Right lobe of liver (tissue), 4 donors: ENCODE measurements around the gene COLEC12.

Experiments used
- POLR2A ChIP-seq: fragments of 450-650 bp; IDR thresholded peaks from one replicate; pipeline ENCODE4 v1.6.1; 2017; ENCODE audit warnings: antibody characterized with exemption, mild to moderate bottlenecking
- TF ChIP-seq, protein P1 (sequence below), 4 donors: fragments of 200-600 bp in 3 of 4; fragments of 450-650 bp in 1 of 4; IDR thresholded peaks; one replicate each; pipeline versions ENCODE4 v1.5.1 to v1.8.0; 2016 to 2022; ENCODE audit warnings: antibody characterized with exemption in 4 of 4, mild to moderate bottlenecking in 2 of 4
- donor health status: DM: no; HTN: no; CAD: no.
- donor health status: DM: no; HTN: no; CAD: no.
- donor health status: DM: no; HTN: yes; CAD: no.

DNA sequence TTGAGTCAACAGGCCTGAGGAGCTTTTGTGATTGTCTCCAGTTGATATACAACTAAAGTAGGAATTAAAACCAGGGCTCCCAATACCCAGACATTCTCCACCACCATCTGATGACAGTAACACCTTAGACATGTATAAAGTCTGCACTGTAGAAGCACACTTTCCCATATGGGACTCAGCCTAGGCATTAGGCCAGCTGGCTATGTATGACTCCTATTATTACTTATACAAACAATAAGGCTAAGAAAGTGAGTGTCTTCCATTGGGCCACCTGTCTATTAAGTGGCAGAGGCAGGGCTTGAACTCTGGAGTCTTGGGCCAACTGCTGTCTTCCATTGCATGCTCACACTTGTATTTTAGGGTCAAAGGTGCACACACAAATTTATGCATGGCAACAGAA, 32.1 kb upstream of the COLEC12 start:
- no peak for TF ChIP-seq POLR2A
- TF ChIP-seq, protein P1, sequence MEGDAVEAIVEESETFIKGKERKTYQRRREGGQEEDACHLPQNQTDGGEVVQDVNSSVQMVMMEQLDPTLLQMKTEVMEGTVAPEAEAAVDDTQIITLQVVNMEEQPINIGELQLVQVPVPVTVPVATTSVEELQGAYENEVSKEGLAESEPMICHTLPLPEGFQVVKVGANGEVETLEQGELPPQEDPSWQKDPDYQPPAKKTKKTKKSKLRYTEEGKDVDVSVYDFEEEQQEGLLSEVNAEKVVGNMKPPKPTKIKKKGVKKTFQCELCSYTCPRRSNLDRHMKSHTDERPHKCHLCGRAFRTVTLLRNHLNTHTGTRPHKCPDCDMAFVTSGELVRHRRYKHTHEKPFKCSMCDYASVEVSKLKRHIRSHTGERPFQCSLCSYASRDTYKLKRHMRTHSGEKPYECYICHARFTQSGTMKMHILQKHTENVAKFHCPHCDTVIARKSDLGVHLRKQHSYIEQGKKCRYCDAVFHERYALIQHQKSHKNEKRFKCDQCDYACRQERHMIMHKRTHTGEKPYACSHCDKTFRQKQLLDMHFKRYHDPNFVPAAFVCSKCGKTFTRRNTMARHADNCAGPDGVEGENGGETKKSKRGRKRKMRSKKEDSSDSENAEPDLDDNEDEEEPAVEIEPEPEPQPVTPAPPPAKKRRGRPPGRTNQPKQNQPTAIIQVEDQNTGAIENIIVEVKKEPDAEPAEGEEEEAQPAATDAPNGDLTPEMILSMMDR (IDR thresholded peaks at IDR 0.05): no peak
